Panc1 (cell line): ENCODE data around the gene SCLT1.

Experiments used
- POLR2AphosphoS5 ChIP-seq: IDR thresholded peaks from 2 replicates; pipeline ENCODE4 v1.6.1; 2012; ENCODE audit warnings: mild to moderate bottlenecking, low read depth, low read length, moderate library complexity
- TF ChIP-seq, protein P1 (sequence below): fragments of 450-650 bp; IDR thresholded peaks from 2 replicates; pipeline ENCODE4 v1.5.1; 2017; ENCODE audit warnings: mild to moderate bottlenecking
- TF ChIP-seq, protein P2 (sequence below), 2 experiments: IDR thresholded peaks; 2 replicates each; pipeline ENCODE4 v1.6.1; 2011 to 2012; ENCODE audit warnings: low read depth in 2 of 2, control low read depth in 1 of 2, low read length in 1 of 2, mild to moderate bottlenecking in 1 of 2, moderate library complexity in 1 of 2; ENCODE audit not compliant: insufficient read depth in 1 of 2

DNA sequence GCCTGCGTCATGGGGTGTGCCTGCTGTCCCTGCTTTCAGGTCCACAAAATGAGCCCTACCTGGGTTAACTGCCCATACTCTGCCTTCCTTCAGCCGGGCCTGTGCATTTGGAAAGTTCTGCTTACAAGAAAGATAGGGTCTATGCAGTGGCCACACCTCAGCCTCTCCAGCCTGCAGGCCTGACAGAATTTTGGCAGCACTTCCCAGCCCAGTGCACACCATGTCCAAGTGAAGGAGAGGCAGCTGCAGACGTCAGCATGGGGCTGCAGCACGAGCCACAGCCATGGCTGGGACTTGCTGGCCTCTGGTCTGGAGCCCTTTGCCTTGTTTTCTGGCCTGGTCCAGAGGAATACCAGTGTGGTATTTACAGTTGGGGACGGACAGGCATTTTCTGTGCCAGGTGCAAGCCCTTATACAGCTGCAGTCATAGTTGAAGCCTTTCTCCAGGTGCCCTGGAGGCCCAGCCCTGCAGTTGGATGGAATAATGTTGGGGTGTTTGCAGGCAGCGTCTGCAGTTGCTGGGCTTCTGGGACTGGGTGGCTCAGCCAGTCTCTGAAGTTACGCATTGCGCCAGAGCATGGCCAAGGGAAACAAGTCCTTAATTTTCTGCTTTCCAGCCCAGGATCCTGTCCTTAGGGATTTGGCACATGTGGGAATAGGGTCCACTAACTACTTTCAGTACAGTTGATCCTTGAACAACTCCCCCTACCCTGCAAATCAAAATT lies 257.7 kb downstream of the SCLT1 start:
- TF ChIP-seq, protein P1, sequence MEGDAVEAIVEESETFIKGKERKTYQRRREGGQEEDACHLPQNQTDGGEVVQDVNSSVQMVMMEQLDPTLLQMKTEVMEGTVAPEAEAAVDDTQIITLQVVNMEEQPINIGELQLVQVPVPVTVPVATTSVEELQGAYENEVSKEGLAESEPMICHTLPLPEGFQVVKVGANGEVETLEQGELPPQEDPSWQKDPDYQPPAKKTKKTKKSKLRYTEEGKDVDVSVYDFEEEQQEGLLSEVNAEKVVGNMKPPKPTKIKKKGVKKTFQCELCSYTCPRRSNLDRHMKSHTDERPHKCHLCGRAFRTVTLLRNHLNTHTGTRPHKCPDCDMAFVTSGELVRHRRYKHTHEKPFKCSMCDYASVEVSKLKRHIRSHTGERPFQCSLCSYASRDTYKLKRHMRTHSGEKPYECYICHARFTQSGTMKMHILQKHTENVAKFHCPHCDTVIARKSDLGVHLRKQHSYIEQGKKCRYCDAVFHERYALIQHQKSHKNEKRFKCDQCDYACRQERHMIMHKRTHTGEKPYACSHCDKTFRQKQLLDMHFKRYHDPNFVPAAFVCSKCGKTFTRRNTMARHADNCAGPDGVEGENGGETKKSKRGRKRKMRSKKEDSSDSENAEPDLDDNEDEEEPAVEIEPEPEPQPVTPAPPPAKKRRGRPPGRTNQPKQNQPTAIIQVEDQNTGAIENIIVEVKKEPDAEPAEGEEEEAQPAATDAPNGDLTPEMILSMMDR = no peak
- no peak for TF ChIP-seq POLR2AphosphoS5
- TF ChIP-seq, protein P2, sequence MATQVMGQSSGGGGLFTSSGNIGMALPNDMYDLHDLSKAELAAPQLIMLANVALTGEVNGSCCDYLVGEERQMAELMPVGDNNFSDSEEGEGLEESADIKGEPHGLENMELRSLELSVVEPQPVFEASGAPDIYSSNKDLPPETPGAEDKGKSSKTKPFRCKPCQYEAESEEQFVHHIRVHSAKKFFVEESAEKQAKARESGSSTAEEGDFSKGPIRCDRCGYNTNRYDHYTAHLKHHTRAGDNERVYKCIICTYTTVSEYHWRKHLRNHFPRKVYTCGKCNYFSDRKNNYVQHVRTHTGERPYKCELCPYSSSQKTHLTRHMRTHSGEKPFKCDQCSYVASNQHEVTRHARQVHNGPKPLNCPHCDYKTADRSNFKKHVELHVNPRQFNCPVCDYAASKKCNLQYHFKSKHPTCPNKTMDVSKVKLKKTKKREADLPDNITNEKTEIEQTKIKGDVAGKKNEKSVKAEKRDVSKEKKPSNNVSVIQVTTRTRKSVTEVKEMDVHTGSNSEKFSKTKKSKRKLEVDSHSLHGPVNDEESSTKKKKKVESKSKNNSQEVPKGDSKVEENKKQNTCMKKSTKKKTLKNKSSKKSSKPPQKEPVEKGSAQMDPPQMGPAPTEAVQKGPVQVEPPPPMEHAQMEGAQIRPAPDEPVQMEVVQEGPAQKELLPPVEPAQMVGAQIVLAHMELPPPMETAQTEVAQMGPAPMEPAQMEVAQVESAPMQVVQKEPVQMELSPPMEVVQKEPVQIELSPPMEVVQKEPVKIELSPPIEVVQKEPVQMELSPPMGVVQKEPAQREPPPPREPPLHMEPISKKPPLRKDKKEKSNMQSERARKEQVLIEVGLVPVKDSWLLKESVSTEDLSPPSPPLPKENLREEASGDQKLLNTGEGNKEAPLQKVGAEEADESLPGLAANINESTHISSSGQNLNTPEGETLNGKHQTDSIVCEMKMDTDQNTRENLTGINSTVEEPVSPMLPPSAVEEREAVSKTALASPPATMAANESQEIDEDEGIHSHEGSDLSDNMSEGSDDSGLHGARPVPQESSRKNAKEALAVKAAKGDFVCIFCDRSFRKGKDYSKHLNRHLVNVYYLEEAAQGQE (IDR thresholded peaks at IDR 0.05; ENCODE audit: insufficient read depth in 1 of 2, low read depth in 2 of 2, low read length in 1 of 2) = no peak
